GM19324 (cell line): Measurements from ENCODE around the gene AKAP6.
"Not testable (repeated sequence)": the region's sequence is repeated elsewhere in the genome, so short reads cannot be mapped to it uniquely, and the experiment has no call there.

Experiments
- ATAC-seq: cut with Tn5 transposase; IDR thresholded peaks from one replicate; pipeline ENCODE4 v1.9.1; 2021; ENCODE audit warnings: mild to moderate bottlenecking, moderate library complexity; ENCODE audit not compliant: unreplicated experiment, low FRiP score

AKAP6 gene

DNA sequence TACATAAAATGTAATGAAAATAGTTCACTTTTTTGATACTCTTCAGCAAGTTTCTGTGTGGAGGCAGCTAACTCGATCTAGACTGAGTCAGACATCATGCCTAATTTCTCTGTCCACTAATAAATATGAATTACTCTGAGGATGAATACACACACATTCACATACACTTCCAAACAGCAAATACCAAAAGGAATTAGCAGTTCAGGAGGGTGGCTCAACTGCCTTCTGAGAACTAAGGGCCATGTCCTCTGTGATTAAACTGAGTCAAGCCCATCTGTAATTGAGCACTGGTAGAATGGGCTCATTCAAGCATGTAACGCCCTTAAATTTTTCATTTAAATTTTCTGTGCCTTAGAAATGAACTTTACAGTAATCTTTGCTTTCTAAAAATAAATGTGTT, 242.5 kb downstream of the AKAP6 start:
- ATAC-seq: no peak

DNA sequence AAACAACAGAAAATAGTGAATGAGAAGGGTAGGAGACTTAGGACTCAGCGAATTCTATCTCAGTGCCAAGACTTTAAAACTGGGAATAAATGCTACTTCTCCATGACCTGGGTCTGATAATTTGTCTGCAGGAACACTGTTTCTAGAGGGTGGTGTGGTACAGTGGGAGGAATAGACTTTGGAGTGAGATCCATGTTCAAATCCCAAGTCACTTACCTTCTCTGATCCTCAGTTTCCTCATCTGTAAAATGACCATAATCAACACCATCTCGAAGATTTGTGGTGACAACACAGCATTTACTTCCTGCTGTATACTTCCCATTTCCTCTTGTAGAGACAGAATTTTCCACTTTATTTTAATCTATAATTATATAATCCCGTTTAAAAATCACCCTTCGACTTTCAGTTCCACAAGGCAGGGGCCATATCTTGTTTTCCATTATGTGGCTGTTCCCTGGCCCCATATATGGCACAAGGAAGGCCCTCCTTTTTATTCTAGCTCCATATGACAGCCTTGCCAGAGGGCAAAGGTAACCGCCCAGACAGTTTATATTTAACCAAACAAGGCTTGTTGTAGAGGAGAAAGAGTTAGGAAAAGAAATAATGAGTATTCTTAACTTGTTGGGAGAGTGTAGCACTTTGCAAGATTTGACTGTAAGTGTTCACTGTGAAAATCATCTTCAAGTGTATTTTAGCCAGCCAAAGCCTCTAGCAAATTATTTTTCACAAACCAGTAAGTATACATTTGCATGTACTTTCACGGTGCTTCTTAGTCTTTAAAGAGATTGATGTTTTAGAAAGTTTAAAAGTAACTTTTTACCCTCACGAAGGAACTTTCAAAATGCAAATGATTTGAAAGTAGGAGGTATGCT, 243.1 kb downstream of the AKAP6 start:
- ATAC-seq: peak; percentile 54

DNA sequence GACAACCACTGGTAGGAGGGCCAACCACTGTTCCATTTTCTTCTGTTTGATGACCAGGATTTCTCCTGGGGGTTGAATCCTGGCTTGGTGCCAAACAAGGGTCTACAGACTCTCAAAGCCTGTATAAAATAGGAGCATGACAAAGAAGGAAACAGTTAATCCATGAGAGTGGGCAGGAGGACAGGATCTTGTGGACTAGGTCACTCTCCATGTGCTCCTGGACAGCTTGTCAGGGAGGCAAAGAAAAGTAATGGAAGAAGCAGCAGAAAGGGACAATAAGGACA, 243.7 kb downstream of the AKAP6 start:
- no peak for ATAC-seq

- ATAC-seq: no peak
Measured at GRCh38 chr14:32574269-32574668, 245.2 kb downstream of the AKAP6 start.

GRCh38 chr14:32576088-32576795, 247.1 kb downstream of the AKAP6 start:
- ATAC-seq: peak; percentile 55

DNA sequence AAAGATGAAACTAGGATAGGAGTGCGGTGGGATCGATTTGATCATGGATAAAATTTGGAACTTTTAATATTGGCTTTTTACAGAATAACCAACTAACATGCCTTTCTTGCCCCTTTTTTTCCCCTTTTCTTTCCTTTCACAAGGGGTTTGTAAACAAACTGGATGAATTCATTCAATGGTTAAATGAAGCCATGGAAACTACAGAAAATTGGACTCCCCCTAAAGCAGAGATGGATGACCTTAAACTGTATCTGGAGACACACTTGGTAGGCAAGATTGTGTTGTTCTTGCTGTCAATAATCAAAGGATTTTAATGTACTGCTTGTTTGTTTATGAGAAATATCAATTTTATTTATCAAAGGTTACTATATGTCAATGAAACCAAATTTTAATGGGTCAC, 247.9 kb downstream of the AKAP6 start:
- ATAC-seq: no peak

- peak; percentile 54 for ATAC-seq
Measured at GRCh38 chr14:32578181-32578580, 249.1 kb downstream of the AKAP6 start.

DNA sequence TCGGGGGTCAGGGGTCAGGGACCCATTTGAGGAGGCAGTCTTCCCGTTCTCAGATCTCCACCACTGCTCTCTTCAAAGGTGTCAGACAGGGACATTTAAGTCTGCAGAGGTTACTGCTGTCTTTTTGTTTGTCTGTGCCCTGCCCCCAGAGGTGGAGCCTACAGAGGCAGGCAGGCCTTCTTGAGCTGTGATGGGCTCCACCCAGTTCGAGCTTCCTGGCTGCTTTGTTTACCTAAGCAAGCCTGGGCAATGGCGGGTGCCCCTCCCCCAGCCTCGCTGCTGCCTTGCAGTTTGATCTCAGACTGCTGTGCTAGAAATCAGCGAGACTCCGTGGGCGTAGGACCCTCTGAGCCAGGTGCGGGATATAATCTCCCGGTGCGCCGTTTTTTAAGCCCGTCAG, 254.3 kb downstream of the AKAP6 start:
- not testable (repeated sequence) for ATAC-seq

DNA sequence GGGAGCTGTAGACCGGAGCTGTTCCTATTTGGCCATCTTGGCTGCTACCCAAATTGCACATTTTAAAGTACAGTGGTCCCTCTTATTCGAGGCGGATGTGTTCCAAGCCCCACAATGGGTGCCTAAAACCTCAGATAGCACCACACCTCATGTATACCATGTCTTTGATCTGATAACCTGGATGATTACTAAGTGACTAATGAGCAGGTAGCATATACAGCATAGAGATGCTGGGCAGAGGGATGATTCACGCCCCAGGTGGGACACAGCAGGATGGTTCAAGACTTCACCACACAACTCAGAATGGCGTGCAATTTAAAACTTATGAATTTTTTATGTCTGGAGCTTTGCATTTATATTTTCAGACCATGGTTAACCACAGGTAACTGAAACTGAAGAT, 255.0 kb downstream of the AKAP6 start:
- ATAC-seq: no peak

GRCh38 chr14:32587461-32587860, 258.4 kb downstream of the AKAP6 start:
- ATAC-seq: no peak

DNA sequence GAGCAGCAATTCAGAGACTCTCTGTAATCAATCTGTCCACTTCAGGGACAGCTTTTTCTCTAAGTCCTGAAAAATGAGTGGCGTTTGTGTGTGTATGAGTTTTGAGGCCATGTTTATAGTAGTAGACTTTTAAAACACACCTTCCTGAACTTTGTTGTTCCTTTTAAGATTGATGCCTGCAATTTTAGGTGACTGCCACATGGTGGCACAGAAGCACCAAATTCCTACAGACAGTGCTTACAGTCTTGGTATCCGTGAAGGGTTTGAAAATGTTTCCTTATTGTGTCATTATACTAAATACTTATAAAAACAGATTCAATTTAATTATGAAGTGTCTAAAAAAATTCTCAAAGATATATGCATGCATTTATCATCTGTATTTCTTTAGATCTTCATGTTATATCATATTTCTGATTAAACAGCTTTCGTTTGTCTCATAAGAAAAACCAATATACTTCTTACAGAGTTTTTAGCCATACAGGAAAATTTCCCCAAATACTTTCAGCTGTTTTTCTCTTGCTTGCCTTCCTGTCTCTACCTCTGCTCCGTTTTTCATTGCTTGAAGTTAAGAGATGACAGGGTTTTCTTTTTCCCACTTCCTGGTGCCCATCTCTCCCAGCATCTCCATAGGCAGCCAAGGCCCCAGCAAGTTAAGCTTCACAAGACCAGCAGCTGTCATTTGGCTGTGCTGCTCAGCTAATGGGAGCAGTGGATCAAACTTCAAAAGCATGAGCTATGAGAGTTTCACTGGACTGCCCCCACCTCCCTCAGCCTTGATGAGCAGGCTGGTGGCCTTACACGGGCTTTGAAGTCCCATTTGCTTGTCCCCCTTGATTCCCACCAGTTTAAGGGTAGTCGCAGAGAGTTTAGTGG, 259.6 kb downstream of the AKAP6 start:
- no peak for ATAC-seq

GRCh38 chr14:32590157-32590556, 261.1 kb downstream of the AKAP6 start:
- ATAC-seq: no peak

- no peak for ATAC-seq
Measured at GRCh38 chr14:32593290-32593942, 264.3 kb downstream of the AKAP6 start.

GRCh38 chr14:32594766-32595165, 265.7 kb downstream of the AKAP6 start:
- no peak for ATAC-seq

DNA sequence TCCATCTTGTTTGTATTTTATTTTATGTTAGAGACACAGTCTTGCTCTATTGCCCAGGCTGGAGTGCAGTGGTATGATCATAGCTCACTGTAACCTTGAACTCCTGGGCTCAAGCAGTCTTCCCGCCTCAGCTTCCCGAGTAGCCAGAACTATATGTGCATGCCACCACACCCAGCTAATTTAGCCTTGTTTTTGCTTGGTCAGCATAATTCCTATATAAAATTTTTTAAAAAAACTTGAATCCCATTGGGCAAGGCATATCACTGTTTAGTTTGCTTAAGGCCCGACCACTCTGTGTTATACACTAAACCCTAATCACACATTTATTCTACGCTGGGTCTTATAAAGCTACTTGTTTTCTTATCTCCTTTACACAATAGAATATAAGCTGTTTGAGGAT, 266.4 kb downstream of the AKAP6 start:
- ATAC-seq: no peak

DNA sequence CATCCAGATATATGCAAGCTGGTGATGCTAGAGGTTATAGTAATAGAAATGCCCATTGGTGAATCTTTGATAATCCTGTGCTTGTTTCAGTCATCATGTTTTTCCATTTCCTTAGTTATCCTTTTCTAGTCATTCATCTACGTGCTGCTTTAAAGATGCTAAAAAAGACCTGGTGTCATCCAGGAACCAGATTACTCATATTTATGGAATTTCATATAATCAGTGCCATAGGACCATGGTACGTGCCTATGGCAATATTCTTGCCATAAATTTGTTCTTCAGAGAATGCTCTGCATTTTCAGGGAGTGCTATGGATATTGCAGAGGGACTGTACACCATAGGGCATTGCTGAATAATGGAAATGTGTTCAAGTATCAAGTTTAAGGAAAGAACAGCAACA, 267.3 kb downstream of the AKAP6 start:
- no peak for ATAC-seq

GRCh38 chr14:32597771-32598170, 268.7 kb downstream of the AKAP6 start:
- ATAC-seq: no peak

- no peak for ATAC-seq
Measured at GRCh38 chr14:32601069-32601468, 272.0 kb downstream of the AKAP6 start.

GRCh38 chr14:32601906-32602305, 272.8 kb downstream of the AKAP6 start:
- ATAC-seq: no peak

DNA sequence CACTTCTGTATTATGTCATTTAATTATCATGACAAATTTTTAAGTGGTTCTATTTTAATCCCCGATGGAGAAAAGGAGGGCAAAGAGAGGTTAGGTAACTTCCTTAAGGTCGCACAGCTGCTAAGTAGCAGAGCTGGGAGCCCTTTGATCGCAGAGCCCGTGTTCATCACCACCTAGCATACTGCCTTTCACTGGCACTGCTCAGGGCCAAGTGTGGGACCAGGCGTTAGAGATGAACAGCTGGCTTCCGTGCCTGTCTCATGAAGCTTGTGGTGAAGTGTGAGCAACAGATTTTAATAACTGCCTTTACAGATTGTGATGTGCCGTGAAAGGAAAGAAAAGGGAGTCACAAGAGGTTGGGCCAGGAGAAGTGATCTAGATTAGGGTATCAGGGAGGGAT, 273.6 kb downstream of the AKAP6 start:
- no peak for ATAC-seq
